Measurements from ENCODE around the gene SERINC3.
"Not testable (repeated sequence)": the region's sequence is repeated elsewhere in the genome, so short reads cannot be mapped to it uniquely, and the experiment has no call there.

The SERINC3 gene

DNA sequence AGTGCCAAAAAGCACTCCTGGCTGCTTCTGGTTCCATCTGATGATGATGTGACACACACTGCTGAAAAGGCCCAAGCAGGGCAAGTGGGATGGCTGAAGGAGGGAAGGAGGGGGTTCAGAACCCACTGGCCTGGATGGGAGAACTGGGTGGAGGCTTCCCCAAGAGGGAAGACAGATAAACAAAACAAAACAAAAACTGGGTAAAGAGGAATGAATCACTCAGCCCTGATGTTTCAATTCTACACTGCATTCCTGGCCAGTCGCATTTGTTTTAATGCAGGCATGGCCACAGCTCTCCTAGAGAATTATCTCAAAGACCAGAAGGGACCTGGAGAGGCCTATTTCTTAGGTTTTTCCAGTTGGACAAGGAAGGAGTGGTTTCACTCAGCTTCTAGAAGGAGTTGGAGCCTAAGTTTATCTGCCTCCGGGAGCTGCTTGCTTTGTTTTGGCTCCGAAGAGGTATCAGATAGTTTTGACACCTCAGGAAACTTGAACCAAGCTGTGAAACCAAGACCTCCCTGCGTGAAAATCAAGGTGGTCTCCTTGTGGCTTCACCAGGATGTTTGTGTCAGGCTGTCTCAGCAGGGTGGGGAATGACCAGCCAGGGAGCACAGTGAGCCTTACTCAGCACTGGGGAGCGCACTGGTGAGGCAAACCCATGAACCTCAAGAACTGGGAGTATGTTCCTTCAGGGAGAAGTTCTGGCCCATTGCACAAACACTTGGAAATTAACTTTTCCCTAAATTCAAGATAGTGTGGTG is 30.1 kb downstream of the SERINC3 start:
- no peak for DNase-seq (ENCODE audit: low read depth)

DNA sequence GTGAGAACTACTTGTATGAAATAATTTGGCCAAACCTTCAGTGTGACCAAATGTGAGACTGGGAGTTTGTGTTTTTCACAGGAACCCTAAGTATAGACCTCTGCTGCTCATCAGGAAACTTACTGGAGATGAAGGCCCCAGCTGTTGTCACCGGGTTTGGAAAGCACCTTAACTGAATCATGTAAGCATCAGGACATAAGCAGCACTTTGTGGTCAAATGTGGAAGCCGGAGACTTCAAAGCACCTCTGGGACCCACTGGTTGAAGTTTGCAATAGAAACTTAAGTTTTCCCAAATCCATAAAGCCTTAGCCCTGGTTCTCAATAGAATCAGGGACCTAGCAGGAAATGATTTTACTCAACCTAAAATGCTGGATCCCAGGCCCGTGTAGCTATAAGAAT is 31.9 kb downstream of the SERINC3 start:
- no peak for DNase-seq (ENCODE audit: low read depth)

DNA sequence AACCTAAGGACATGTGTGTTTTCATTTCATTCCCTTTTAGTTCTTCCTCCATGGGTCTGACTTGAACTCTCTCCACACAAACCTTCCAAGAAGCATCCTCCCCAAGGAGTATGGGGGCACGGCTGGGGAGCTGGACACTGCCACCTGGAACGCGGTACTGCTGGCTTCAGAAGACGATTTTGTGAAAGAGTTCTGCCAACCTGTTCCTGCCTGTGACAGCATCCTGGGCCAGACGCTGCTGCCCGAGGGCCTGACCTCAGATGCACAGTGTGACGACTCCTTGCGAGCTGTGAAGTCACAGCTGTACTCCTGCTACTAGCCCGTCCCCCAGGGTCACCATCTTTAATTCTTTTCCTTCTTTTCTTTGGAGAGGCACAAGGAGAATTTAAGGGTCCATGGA is 32.6 kb downstream of the SERINC3 start:
- no peak for DNase-seq (ENCODE audit: low read depth)

DNA sequence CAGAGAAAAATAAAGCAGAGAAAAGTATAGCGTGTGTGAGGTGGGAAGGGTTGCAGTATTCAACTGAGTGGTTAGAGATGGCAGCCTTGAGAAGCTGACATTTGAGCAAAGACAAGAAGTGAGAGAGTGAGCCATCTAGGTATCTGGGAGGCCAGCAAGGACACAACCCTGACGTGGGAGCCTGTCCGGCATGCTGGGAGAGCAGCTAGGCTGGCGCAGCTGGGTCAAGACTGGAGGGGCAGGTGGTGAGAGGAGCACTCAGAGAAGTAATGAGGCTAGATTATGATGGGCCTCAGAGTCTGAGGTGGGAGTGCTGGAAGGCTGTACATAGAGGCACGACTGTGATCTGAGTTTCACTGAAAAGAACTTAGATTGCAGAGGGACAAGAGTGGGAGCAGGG is 33.3 kb downstream of the SERINC3 start:
- no peak for DNase-seq (ENCODE audit: low read depth)

DNA sequence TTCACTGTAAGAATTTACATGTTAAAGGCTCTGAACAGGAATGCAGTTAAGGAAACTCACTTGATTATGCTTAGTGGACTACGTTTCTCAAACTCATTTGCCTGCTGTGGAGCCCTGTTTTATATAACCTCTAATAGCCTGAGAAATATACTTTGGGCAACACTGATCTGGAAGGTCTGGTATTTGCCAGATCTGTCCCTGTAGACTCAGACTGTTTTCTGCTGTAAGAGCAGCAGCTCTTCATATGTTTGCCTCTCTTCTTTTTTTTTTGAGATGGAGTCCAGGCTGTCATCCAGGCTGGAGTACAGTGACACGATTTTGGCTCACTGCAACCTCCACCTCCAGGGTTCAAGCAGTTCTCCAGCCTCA is 36.1 kb downstream of the SERINC3 start:
- no peak for DNase-seq (ENCODE audit: low read depth)

DNA sequence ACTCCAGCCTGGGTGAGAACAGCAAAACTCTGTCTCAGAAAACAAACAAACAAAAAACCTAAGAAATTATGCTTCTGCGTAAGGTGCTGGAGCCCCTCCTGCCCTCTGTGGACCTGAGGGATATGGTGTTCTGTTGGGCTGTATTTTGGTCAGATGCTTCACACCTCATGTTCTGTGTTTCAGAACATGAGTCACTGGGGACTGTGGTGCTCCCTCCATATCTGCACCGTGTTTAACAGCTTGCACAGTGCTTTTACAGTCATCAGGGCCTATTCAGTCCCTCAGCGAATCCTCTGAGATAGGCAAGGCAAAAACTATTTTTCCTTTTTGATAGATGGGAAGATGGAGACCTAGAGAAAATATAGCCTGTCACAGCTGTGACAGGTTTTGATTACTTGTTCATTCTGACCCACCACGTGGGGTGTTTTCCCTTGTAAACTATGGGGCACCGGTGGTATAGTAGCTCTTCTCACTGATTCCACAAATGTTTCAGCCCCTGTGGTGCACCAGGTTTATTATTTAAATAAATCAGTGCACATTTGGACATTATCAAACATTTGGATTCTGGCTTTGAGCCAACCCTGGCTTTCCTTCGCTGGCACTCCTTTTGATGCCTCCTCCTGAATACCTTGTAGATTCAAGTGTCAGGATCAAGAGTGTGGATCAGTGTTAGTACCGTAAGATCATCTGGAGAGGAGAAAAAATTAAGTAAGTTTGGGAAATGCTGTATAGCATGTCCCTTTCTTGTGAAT is 36.6 kb downstream of the SERINC3 start:
- DNase-seq (ENCODE audit: low read depth) = no peak

DNA sequence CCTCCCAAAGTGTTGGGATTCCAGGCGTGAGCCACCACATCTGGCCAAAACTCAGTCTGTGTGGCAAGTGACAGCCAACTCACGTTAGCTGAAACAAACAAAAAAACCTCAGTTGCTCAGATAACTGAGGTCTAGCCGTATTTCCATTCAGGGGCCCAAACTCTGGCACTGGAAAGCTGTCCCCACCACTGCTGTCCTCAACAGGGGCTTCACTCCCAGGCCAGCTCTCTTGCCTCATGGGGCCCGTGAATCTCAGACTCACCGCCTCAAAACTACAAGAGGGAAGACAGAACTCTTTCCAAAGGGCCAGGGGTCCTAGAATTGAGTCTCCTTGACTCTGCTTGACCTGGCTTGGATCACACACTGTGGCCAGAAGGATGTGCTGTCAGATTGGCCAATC is 38.8 kb downstream of the SERINC3 start:
- DNase-seq (ENCODE audit: low read depth) = no peak

DNA sequence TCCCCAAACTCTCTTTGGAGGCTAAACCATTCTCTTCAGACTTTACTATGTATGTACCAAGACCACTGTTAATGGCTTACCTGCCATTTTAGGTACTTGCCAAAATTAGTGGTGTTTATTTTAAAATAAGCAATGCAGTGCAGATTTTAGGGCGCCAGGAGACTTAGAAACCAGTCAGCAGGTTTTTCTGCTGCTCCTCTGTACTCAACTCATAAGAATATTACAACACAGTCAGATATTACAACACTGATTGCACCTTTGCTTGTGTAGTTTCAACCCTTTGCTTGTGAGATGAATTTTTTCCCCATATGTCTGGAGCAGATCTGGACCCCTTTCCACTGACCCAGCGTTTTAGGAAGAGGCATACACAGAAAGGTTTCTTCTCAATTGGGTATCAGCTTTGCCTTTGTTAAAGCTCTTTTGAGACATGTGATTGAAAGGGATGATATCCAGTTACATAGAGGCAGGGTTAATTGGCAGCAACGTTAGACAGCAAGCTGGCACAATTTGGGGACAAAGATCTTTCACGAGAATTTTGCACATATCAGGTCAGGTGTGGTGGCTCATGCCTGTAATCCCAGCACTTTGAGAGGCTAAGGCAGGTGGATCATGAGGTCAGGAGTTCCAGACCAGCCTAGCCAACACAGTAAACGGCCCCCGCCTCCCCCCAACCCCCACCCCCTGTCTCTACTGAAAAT is 40.0 kb downstream of the SERINC3 start:
- DNase-seq (ENCODE audit: low read depth) = no peak

DNA sequence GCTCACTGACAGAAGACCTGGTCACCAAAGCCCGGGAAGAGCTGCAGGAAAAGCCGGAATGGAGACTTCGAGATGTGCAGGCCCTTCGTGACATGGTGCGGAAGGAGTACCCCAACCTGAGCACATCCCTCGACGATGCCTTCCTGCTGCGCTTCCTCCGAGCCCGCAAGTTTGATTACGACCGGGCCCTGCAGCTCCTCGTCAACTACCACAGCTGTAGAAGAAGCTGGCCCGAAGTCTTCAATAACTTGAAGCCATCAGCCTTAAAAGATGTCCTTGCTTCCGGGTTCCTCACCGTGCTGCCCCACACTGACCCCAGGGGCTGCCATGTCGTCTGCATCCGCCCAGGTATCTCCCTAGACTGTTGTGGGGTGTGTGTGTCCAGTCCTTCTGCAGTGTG is 41.8 kb downstream of the SERINC3 start:
- DNase-seq (ENCODE audit: low read depth) = no peak

DNA sequence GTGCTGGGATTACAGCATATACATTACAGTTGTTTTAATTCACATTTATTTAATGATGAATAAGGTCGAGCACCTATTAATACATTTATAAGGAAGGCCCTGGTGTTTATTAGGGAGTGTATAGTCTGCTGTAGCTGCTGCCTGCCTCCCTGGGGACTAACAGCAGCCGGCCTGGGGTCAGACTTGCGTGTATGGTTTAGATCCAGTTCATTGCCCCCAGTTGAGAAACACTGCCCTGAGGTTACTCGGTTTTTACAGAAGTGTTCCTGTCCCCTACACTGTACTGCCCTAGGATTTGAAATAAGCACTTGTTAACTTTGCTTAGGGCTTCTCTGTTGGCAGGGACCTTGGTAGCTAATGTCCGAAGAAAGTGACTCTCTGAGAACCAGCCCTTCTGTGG is 42.2 kb downstream of the SERINC3 start:
- no peak for DNase-seq (ENCODE audit: low read depth)

DNA sequence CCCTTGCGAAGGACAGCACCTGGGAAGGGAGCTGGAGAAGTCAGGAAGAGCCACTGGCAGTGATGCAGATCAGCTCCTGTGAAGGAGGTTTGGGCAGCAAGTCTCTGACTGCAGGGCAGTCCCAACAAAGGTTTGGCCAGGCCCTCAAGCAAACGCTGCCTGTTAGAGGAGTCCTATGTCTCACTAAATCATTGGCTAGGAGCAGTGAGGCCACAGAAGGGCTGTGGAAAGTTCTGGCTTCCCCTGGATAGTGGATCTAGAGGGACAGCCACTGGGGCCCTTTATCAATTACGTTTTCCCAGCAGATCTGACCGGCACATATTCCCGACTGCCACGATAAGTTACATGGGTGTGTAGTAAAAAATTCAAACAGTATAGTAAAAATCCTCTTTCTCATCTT is 43.7 kb downstream of the SERINC3 start:
- DNase-seq (ENCODE audit: low read depth) = no peak

DNA sequence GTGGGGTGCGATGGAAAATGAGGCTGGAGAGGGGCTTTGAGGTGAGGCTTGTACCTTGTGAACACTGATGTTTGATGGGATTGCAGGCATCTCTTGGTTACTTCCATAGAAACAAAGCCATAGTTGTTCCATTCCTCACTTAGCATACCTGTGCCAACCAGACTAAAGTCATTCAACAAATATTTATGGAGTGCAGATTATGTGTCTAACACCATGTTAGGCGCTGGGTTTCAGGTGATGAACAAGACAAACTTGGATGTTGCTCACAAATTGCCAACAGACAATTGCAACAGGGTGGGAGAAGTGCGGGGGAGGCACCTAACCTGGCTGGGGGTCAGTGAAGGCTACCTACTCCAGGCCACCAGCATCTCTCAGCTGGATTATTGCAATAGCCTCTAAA is 44.7 kb downstream of the SERINC3 start:
- no peak for DNase-seq (ENCODE audit: low read depth)

DNA sequence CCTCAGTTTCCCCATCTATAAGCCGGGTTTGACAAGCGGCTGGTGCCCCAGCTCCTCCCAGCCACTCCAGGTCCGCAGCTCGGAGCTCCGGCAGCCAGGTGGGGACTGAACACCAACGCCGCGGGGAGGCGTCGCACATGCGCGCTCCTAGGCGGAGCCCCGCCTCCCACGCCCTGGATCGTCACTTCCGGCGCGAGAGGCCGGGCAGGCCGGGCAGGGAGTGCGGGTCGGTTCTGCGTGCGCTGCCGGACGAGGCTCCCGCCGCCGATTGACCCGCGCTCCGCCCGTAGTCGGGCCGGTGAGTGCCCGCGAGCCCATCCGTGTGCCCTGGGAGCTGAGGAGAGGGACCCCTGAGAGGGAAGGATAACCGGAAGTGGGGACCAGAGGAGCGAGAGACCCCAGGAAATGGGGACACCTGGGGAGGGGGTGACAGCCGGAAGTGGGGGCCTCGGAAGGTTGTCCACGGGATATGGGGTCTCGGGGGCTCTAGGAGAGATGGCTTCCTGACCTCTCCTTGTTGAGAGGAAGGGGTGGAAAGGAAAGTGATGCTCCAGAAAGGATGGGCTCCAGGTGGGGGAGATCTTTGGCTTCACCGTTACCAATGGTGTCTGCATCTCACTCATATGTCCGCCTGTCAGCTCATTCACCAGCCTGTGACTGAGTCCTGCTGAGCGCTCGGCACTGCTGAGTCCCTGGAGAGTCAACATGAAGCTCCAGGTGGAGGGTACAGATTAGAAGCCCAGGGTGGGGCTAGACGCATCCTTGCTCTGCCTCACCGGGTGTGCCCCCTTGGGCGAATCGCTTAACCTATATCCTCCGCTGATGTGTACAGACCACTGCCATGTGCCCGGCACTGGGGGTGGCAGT is 45.9 kb downstream of the SERINC3 start, which contains the start of gene TTPAL:
TTPAL (plus strand) TSS at position 181 of the 867 bp plus-strand sequence. CDS start 4,126 bp downstream, outside the sequence.
- peak; percentile 82 for DNase-seq (ENCODE audit: low read depth)

DNA sequence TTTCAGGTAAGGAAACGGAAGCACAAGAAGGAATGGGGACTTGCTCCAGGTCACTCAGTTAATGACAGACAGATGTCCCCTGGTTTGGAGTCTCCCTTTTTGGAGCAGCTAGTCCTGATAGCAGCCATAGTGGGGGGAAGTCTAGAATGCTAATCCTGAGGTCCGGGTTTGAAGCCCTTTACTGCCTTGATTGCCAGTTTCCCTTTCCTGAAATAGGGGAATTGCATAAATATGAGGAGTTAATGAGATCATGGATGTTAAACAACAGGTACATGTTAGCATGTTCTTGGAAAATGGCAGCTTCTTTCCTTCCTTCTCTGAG is 46.5 kb downstream of the SERINC3 start:
- no peak for DNase-seq (ENCODE audit: low read depth)

DNA sequence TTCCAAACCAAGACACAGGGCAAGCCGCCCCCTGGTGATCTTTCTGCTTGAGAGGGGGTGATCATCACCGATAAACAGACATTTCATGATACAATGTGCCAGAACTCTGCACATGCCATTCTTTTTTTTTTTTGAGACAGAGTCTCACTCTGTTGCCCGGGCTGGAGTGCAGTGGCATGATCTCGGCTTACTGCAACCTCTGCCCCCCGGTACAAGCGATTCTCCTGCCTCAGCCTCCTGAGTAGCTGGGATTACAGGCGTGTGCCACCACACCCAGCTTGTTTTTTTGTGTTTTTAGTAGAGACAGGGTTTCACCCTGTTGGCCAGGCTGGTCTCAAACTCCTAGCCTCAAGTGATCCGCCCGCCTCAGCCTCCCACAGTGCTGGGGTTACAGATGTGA is 49.6 kb downstream of the SERINC3 start:
- not testable (repeated sequence) for DNase-seq (ENCODE audit: low read depth)

DNA sequence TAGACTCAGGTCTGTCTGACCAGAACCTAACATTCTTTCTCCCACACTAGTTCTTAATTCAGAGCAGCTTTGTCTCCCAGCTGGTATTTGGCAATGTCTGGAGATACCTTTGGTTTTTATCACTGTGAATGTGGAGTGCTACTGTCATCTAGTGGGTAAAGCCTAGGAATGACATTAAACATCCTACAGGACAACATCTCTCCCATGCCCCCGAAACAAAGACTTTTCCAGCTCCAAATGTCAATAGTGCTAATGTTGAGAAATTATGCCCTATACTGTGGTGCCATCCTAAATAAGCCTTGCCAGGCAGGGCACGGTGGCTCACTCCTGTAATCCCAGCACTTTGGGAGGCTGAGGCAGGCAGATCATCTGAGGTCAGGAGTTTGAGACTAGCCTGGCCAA is 50.4 kb downstream of the SERINC3 start:
- DNase-seq (ENCODE audit: low read depth) = no peak

DNA sequence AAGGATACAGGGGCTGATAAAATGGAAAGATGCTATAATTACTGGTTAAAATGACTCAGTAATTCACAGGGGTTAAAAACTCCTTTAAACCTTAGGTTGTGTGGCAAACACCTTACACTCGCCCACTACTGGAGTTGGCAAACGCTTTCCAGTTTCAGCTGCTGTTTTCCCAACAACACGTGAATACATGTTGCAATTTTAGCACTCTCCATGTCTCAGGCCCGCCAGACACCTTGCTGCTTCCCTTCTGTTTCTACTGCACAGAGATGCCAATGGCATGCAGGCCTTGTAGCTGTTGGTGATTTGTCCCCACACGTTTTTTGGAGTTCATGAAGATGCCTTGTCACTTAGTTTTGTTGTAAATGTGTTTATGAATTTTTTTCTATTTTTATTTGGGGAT is 51.5 kb downstream of the SERINC3 start:
- no peak for DNase-seq (ENCODE audit: low read depth)

DNA sequence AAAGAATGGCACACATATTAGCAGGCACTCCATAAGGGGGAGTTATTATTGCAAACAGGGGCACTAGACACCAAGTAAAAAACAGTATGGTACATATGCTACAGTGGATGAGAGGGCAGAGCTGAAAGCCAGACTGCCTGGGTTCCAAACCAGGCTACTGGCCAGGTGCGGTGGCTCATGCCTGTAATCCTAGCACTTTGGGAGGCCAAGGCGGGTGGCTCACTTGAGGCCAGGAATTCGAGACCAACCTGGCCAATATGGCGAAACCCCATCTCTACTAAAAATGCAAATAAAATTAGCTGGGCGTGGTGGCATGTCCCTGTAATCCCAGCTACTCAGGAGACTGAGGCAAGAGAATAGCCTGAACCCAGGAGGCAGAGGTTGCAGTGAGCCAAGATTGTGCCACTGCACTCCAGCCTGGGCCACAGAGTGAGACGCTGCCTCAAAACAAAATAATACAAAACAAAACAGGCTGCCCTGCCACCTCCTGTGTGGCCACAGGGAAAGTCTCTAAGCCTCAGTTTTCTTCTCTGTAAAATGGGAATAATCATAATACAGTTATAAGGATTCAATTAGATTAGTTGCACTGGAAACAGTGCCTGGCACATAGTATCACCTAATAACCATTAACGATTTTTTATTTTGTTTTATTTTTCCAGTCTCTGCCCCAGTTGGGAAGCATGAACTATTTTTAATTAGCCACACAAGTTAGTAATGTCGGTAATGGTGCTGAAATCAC is 53.7 kb downstream of the SERINC3 start:
- DNase-seq (ENCODE audit: low read depth) = no peak

DNA sequence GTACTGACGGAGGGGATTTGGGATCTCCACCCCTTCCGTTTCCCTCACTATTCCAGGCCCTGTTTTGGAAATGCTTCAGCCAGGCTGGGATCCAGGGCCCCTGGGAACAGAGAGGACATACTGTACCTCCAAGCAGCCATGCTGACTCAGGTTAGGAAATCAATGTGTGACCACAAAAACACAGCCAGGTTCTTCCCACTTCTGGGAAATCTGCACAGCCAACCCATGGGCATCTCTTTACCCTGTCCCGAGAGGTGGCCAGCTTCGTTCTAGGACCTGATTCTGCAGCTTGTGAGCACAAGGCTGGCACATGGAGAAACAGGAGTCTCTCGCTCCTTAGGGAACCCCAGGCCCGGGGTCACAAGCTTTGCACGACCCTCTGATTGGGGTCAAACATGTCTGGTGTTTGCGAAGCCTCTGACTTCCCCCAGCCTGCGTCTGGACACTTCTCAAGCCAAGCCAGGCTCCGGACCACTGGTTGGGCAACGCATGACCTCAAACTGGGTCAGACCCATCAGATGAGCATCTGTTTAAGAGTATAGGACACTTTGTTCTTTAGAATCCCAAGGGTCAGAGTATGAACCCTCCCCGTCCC is 54.5 kb downstream of the SERINC3 start:
- DNase-seq (ENCODE audit: low read depth) = no peak

DNA sequence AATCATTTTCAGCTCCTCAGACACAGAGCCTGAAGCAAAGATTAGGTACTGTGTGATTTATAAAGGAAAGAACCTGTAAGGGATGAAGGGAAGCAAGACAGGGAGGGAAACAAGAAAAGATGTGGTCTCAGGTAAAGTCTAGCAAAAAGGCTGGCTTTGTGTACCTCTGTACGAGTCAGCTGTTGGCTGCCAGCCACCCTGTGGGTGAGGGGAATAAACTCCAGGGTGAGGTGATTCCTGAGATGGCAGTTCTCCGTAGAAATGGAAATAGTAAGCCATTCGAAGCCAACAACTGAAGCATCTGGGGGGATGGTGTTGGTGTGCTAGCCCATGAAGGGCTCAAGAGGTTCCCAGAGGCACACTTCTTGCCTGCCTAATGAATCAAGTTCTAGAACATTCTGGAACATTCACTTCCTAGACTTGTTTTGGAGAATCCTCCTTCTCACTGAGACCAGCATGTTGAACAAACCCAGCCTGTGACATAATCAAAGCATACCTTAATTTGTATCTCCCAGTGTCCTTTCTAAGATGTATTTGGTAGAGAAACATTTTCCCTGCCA is 56.8 kb downstream of the SERINC3 start:
- DNase-seq (ENCODE audit: low read depth) = no peak

DNA sequence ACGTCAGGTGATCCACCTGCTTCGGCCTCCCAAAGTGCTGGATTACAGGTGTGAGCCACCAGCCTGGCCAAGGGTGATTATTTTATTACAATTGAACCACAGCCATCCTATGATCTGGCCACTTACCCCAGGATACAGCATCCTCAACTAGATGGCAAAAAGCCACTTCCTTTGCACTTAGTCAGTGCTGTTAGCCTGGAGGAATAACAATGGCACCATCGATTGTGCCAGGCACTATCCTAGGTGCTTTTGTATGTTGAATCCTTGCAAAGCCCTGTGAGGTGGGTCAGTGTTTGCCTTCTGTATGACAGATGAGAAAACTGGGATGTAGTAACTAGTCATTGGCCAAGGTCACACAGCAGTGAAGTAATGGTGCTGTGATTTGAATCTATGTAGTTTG is 57.4 kb downstream of the SERINC3 start:
- DNase-seq (ENCODE audit: low read depth) = no peak
